PFSK-1 (cell line): ENCODE data around the gene PLOD2.

Source experiments
- FOXP2 ChIP-seq: optimal IDR thresholded peaks from 2 replicates; pipeline ENCODE3; 2011; ENCODE audit warnings: borderline replicate concordance, control low read depth, inconsistent platforms; ENCODE audit not compliant: insufficient read depth; ENCODE audit errors: extremely low read length, extremely low read depth
- POLR2AphosphoS5 ChIP-seq: IDR thresholded peaks from 2 replicates; pipeline ENCODE4 v1.6.1; 2012; ENCODE audit warnings: low read depth, mild to moderate bottlenecking, control low read depth, low read length, moderate library complexity
- REST ChIP-seq, 2 experiments: IDR thresholded peaks; 2 replicates each; pipeline versions ENCODE4 v1.6.1 to v1.8.0; 2011 to 2012; ENCODE audit warnings: low read depth in 2 of 2, low read length in 2 of 2, control low read depth in 1 of 2, inconsistent platforms in 1 of 2, mild to moderate bottlenecking in 1 of 2, moderate library complexity in 1 of 2; ENCODE audit not compliant: insufficient read depth in 1 of 2
- SIN3A ChIP-seq: IDR thresholded peaks from 2 replicates; pipeline ENCODE4 v1.6.1; 2012; ENCODE audit warnings: mild to moderate bottlenecking, low read length, moderate library complexity, borderline replicate concordance; ENCODE audit not compliant: insufficient read depth
- TAF1 ChIP-seq: IDR thresholded peaks from 2 replicates; pipeline ENCODE4 v1.6.1; 2012; ENCODE audit warnings: low read length, control low read depth, borderline replicate concordance; ENCODE audit not compliant: insufficient read depth

Gene PLOD2

GRCh38 chr3:146154316-146154715, 6.7 kb downstream of the PLOD2 start:
- TF ChIP-seq FOXP2 (no peak), TAF1 (no peak), SIN3A (no peak), REST (IDR thresholded peaks at IDR 0.05; ENCODE audit: insufficient read depth in 1 of 2, low read depth in 2 of 2, low read length in 2 of 2) (no peak), POLR2AphosphoS5 (no peak)

GRCh38 chr3:146153429-146153828, 7.6 kb downstream of the PLOD2 start:
- TF ChIP-seq REST (IDR thresholded peaks at IDR 0.05; ENCODE audit: insufficient read depth in 1 of 2, low read depth in 2 of 2, low read length in 2 of 2) (no peak), TAF1 (no peak), SIN3A (no peak)

- TF ChIP-seq TAF1 (no peak), POLR2AphosphoS5 (no peak), REST (IDR thresholded peaks at IDR 0.05; ENCODE audit: insufficient read depth in 1 of 2, low read depth in 2 of 2, low read length in 2 of 2) (no peak), FOXP2 (no peak), SIN3A (no peak)
Observed at GRCh38 chr3:146152834-146153233, 8.2 kb downstream of the PLOD2 start.

- TF ChIP-seq FOXP2 = no peak
- TF ChIP-seq POLR2AphosphoS5 = no peak
- no peak for TF ChIP-seq REST (IDR thresholded peaks at IDR 0.05; ENCODE audit: insufficient read depth in 1 of 2, low read depth in 2 of 2, low read length in 2 of 2)
- no peak for TF ChIP-seq SIN3A
- no peak for TF ChIP-seq TAF1
Observed at GRCh38 chr3:146148468-146148931, 12.5 kb downstream of the PLOD2 start.

- TF ChIP-seq REST (IDR thresholded peaks at IDR 0.05; ENCODE audit: insufficient read depth in 1 of 2, low read depth in 2 of 2, low read length in 2 of 2) = no peak
- no peak for TF ChIP-seq POLR2AphosphoS5
- TF ChIP-seq FOXP2 = no peak
- TF ChIP-seq TAF1 = no peak
- no peak for TF ChIP-seq SIN3A
Observed at GRCh38 chr3:146145642-146146041, 15.3 kb downstream of the PLOD2 start.
